ENCODE results near the gene LDLRAD4.

- TF ChIP-seq POLR2AphosphoS5 (IDR thresholded peaks at IDR 0.05; ENCODE audit: borderline replicate concordance, low read depth, low read length) = no peak; the same call in 1 of the 2 replicates
- no peak for TF ChIP-seq EZH2 (IDR thresholded peaks at IDR 0.05)
Measured at GRCh38 chr18:13305301-13305700, 86.7 kb downstream of the LDLRAD4 start.

Measured in SK-N-MC (cell line).